Lung (tissue), 12 donors: ENCODE measurements around the gene CSGALNACT2. TPM values are rescaled to one million over a fixed set of nuclear protein-coding genes. Genes with fewer than 3 reads are reported as not detected.

ENCODE experiments used
- ATAC-seq: fragments of 200-7000 bp; cut with Tn5 transposase; one replicate; pipeline ENCODE4 v1.9.1; 2020; ENCODE audit warnings: moderate number of reproducible peaks; ENCODE audit not compliant: insufficient read depth, low FRiP score
- DNase-seq, 3 donors: peaks; one replicate each; pipeline ENCODE4 v3.0.0-alpha.2; 2013 to 2017
- H3K27ac ChIP-seq, 2 donors: one replicate each; pipeline ENCODE4 v1.5.1; 2013; ENCODE audit warnings: mild to moderate bottlenecking in 2 of 2, moderate library complexity in 2 of 2, control low read depth in 1 of 2, inconsistent platforms in 1 of 2, low read depth in 1 of 2, low read length in 1 of 2
- H3K27me3 ChIP-seq, 3 donors: one replicate each; pipeline ENCODE4 v1.5.1; 2013; ENCODE audit warnings: low read length in 2 of 3; ENCODE audit not compliant: control insufficient read depth in 3 of 3, insufficient read depth in 3 of 3
- H3K36me3 ChIP-seq, 4 donors: one replicate each; pipeline ENCODE4 v1.5.1; 2013; ENCODE audit warnings: low read length in 4 of 4, mild to moderate bottlenecking in 1 of 4, moderate library complexity in 1 of 4; ENCODE audit not compliant: control insufficient read depth in 4 of 4, insufficient read depth in 4 of 4
- H3K4me1 ChIP-seq, 5 donors: one replicate each; pipeline ENCODE4 v1.5.1; 2013; ENCODE audit warnings: low read length in 5 of 5, mild to moderate bottlenecking in 2 of 5, moderate library complexity in 1 of 5; ENCODE audit not compliant: control insufficient read depth in 5 of 5, insufficient read depth in 5 of 5
- H3K4me3 ChIP-seq: one replicate; pipeline ENCODE4 v1.5.1; 2013; ENCODE audit warnings: mild to moderate bottlenecking, control low read depth, moderate library complexity
- H3K9ac ChIP-seq, 2 donors: one replicate each; pipeline ENCODE4 v1.5.1; 2013; ENCODE audit warnings: low read length in 2 of 2, control low read depth in 1 of 2; ENCODE audit not compliant: insufficient read depth in 1 of 2
- H3K9me3 ChIP-seq, 4 donors: one replicate each; pipeline ENCODE4 v1.5.1; 2013; ENCODE audit warnings: low read length in 3 of 4, mild to moderate bottlenecking in 1 of 4, moderate library complexity in 1 of 4; ENCODE audit not compliant: control insufficient read depth in 4 of 4, insufficient read depth in 3 of 4
- WGBS, 2 donors: extraction: QIAGEN DNeasy Blood & Tissue Kit; methylation state at CpG; one replicate each; pipeline ENCODE4 v1.1.7; 2013; 5-methylcytosine and 5-hydroxymethylcytosine counted together
- polyA plus RNA-seq, 2 donors: library from polyadenylated mRNA; stranded (reverse); fragments of 200-250 nt; gene quantifications; one replicate each; pipeline ENCODE4 v1.2.1, GENCODE V29; 2013
- total RNA-seq, 2 donors: library from RNA; depleted of rRNA in 1 of 2; stranded (reverse); fragments of >200 nt in 1 of 2; gene quantifications; one replicate each; pipeline ENCODE4 v1.2.1, GENCODE V29; 2014 to 2021
- TF ChIP-seq, protein P1 (sequence below): IDR thresholded peaks from 2 replicates; pipeline ENCODE4 v1.5.1; 2012; ENCODE audit warnings: mild to moderate bottlenecking; ENCODE audit errors: control extremely low read depth, extremely low read depth
- donor health status: control.
- donor health status: control.
- donor health status: Bipolar disorder and iron deficiency.
- donor health status: healthy.
- donor health status: DM: yes; HTN: yes; CAD: no.

CSGALNACT2 gene
- total and polyA plus RNA-seq, 4 donors, result 9.8 to 48.4 (median 33.3) TPM

GRCh38 chr10:43202657-43203447, 64.6 kb downstream of the CSGALNACT2 start:
- Histone ChIP-seq H3K27ac (no peak overlapping the region), H3K9me3 (peaks cover 0 to 3% (median 0%) of the 10 kb centered on the region in 4 donors), H3K36me3 (no peaks in the 10 kb centered on the region), H3K4me3 (no peak overlapping the region), H3K4me1 (peaks cover 0 to 10% (median 9%) of the 10 kb centered on the region in 5 donors), H3K9ac (no peak overlapping the region), H3K27me3 (no peaks in the 10 kb centered on the region)
- ATAC-seq, result no peak
- TF ChIP-seq, protein P1, sequence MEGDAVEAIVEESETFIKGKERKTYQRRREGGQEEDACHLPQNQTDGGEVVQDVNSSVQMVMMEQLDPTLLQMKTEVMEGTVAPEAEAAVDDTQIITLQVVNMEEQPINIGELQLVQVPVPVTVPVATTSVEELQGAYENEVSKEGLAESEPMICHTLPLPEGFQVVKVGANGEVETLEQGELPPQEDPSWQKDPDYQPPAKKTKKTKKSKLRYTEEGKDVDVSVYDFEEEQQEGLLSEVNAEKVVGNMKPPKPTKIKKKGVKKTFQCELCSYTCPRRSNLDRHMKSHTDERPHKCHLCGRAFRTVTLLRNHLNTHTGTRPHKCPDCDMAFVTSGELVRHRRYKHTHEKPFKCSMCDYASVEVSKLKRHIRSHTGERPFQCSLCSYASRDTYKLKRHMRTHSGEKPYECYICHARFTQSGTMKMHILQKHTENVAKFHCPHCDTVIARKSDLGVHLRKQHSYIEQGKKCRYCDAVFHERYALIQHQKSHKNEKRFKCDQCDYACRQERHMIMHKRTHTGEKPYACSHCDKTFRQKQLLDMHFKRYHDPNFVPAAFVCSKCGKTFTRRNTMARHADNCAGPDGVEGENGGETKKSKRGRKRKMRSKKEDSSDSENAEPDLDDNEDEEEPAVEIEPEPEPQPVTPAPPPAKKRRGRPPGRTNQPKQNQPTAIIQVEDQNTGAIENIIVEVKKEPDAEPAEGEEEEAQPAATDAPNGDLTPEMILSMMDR, result no peak
- DNase-seq, result peak; percentile 43 to 59 (median 44)
- WGBS, 2 donors, result 18 to 28% methylated on average over 28 to 35 of the region's 35 CpGs

DNA sequence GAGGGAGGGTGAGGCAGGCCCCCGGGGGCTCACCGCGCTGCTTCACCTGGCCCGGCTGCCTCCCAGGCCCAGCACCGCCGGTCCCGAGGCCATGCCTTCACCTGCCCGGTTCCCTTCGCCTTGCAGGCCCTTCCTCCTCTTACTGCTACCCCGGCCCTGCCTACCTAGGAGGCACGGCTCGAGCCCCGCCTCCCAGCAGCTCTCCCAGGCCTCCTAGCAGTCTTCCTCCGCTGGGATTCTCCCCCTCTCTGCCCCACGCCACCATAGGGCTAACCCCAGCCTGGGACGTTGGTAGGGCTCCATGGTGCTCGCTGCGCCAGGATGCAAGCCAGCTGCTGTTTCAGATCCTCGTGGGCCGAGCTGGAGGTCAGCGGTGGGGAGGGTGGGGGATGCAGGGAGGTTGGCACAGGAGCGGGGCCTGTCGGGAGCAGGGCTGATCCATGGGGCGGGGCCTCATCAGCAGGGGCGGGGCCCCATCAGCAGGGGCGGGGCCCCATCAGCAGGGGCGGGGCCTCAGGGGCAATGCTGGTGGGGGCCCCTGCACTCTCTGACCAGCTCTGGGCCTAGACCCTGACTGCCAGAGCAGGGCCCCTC, 65.3 kb downstream of the CSGALNACT2 start:
- Histone ChIP-seq H3K4me1 (peaks cover 0 to 10% (median 9%) of the 10 kb centered on the region in 5 donors), H3K9me3 (peaks cover 0 to 3% (median 0%) of the 10 kb centered on the region in 4 donors), H3K27ac (no peak overlapping the region), H3K9ac (no peak overlapping the region), H3K27me3 (no peaks in the 10 kb centered on the region), H3K36me3 (no peaks in the 10 kb centered on the region), H3K4me3 (no peak overlapping the region)
- TF ChIP-seq, protein P1, result no peak
- peak; percentile 23 to 36 (median 29) for DNase-seq
- no peak for ATAC-seq
- 60 to 63% methylated on average over 18 to 27 of the region's 27 CpGs for WGBS, 2 donors

DNA sequence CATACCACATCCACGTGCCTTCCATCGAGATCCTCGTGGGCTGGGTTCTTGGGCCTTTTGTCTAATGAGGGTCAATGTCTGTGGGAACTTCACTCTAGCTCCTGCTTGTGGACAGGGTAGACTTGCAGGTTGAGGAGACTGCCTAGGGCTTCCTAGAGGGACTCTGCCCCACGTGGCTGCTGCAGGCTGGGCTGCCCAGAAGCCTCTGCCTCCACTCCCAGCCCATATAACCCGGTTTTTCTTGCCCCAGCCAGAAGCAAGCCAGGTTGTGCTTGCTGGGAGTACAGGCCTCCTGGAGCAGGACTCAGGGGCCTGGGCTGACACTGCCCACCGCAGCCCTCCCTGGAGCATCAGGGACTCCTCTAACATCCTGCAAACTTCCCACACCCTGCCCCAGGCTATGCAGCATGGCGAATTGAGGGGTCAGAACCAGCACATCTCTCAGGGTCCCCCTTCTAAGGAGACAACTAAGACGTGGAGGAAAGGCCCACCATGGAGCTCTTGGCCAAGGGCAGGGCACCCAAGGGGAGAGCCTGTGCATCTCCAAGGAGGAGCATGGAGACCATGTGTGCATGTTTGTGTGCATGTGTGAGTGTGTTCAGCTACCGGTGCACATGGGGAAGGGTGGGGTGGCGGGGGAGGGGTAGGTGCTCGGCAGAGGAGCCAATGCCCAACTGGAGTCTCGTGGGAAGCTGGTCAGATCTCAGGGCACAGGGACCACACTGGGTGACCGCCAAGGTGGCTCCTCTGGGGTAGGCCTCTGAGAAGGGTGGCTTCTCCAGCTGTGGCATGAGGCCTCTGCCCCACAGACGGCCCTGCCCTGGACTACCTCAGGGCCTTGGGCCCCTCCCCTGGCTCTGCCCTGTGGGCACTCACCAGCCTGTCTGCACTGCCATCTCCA, 66.0 kb downstream of the CSGALNACT2 start:
- TF ChIP-seq, protein P1, result no peak
- no peak overlapping the region for H3K4me3 ChIP-seq
- peaks cover 0 to 3% (median 0%) of the 10 kb centered on the region in 4 donors for H3K9me3 ChIP-seq
- WGBS, 2 donors, result 81 to 83% methylated on average over 14 of the region's 14 CpGs
- no peak overlapping the region for H3K27ac ChIP-seq
- no peak for ATAC-seq
- no peaks in the 10 kb centered on the region for H3K27me3 ChIP-seq
- H3K9ac ChIP-seq, result no peak overlapping the region
- peak in 1 of 3 donors; percentile 10 for DNase-seq
- no peaks in the 10 kb centered on the region for H3K36me3 ChIP-seq
- peaks cover 0 to 10% (median 9%) of the 10 kb centered on the region in 5 donors for H3K4me1 ChIP-seq
